Measurements from ENCODE around the gene ARHGAP10. TPM values are rescaled to one million over a fixed set of nuclear protein-coding genes. Genes with fewer than 3 reads are reported as not detected.

Gene ARHGAP10
- total and polyA plus RNA-seq, 2 donors from 2014 or later: 13.4 to 20.3 TPM

GRCh38 chr4:148114436-148114835, 382.5 kb downstream of the ARHGAP10 start:
- no peak for TF ChIP-seq CTCF (IDR thresholded peaks at IDR 0.05; ENCODE audit: borderline replicate concordance, extremely low read depth, insufficient read depth)
- peaks cover 2 to 20% (median 10%) of the 10 kb centered on the region in 3 donors for H3K36me3 ChIP-seq (ENCODE audit: control insufficient read depth in 2 of 3, insufficient read depth in 3 of 3, low read length in 3 of 3)
- intact Hi-C loops (cut with DNase I): no loop called here

GRCh38 chr4:148116264-148116663, 384.4 kb downstream of the ARHGAP10 start:
- Histone ChIP-seq H3K4me3 (ENCODE audit: low read length in 3 of 3) (no peak overlapping the region), H3K27me3 (ENCODE audit: control insufficient read depth, insufficient read depth, low read length) (no peaks in the 10 kb centered on the region), H3K4me1 (ENCODE audit: control insufficient read depth in 2 of 3, insufficient read depth in 2 of 3, low read depth in 1 of 3, low read length in 3 of 3) (no peaks in the 10 kb centered on the region), H3K9me3 (ENCODE audit: control insufficient read depth in 2 of 3, insufficient read depth in 1 of 3, low read length in 3 of 3) (no peaks in the 10 kb centered on the region), H3K27ac (ENCODE audit: low read depth in 2 of 2, low read length in 2 of 2) (no peak overlapping the region), H3K9ac (ENCODE audit: low read length in 3 of 3) (no peak overlapping the region), H3K36me3 (ENCODE audit: control insufficient read depth in 2 of 3, insufficient read depth in 3 of 3, low read length in 3 of 3) (peaks cover 2 to 16% (median 7%) of the 10 kb centered on the region in 3 donors)
- intact Hi-C loops (cut with DNase I): no loop called here
- FAIRE-seq (no peak), DNase-seq (peak in 2 of 5 donors; percentile 40 to 84)
- TF ChIP-seq CTCF (IDR thresholded peaks at IDR 0.05; ENCODE audit: borderline replicate concordance, extremely low read depth, insufficient read depth): no peak

More at GRCh38 chr4:148114436-148114835, 382.5 kb downstream of the ARHGAP10 start:
- Histone ChIP-seq H3K9me3 (ENCODE audit: control insufficient read depth in 2 of 3, insufficient read depth in 1 of 3, low read length in 3 of 3) (no peaks in the 10 kb centered on the region), H3K4me1 (ENCODE audit: control insufficient read depth in 2 of 3, insufficient read depth in 2 of 3, low read depth in 1 of 3, low read length in 3 of 3) (no peaks in the 10 kb centered on the region), H3K27me3 (ENCODE audit: control insufficient read depth, insufficient read depth, low read length) (no peaks in the 10 kb centered on the region), H3K27ac (ENCODE audit: low read depth in 2 of 2, low read length in 2 of 2) (no peak overlapping the region), H3K9ac (ENCODE audit: low read length in 3 of 3) (no peak overlapping the region), H3K4me3 (ENCODE audit: low read length in 3 of 3) (no peak overlapping the region)
- FAIRE-seq (no peak), DNase-seq (no peak)

GRCh38 chr4:148116969-148117368, 385.1 kb downstream of the ARHGAP10 start:
- Histone ChIP-seq H3K4me3 (ENCODE audit: low read length in 3 of 3) (no peak overlapping the region), H3K36me3 (ENCODE audit: control insufficient read depth in 2 of 3, insufficient read depth in 3 of 3, low read length in 3 of 3) (peaks cover 2 to 16% (median 7%) of the 10 kb centered on the region in 3 donors), H3K9me3 (ENCODE audit: control insufficient read depth in 2 of 3, insufficient read depth in 1 of 3, low read length in 3 of 3) (no peaks in the 10 kb centered on the region), H3K9ac (ENCODE audit: low read length in 3 of 3) (no peak overlapping the region), H3K4me1 (ENCODE audit: control insufficient read depth in 2 of 3, insufficient read depth in 2 of 3, low read depth in 1 of 3, low read length in 3 of 3) (no peaks in the 10 kb centered on the region), H3K27me3 (ENCODE audit: control insufficient read depth, insufficient read depth, low read length) (no peaks in the 10 kb centered on the region), H3K27ac (ENCODE audit: low read depth in 2 of 2, low read length in 2 of 2) (no peak overlapping the region)
- DNase-seq (no peak), FAIRE-seq (no peak)
- no peak for TF ChIP-seq CTCF (IDR thresholded peaks at IDR 0.05; ENCODE audit: borderline replicate concordance, extremely low read depth, insufficient read depth)
- intact Hi-C loops (cut with DNase I): no loop called here

- H3K9ac ChIP-seq (ENCODE audit: low read length in 3 of 3): no peak overlapping the region
- H3K36me3 ChIP-seq (ENCODE audit: control insufficient read depth in 2 of 3, insufficient read depth in 3 of 3, low read length in 3 of 3): peaks cover 2 to 16% (median 7%) of the 10 kb centered on the region in 3 donors
- no peaks in the 10 kb centered on the region for H3K27me3 ChIP-seq (ENCODE audit: control insufficient read depth, insufficient read depth, low read length)
- no peaks in the 10 kb centered on the region for H3K4me1 ChIP-seq (ENCODE audit: control insufficient read depth in 2 of 3, insufficient read depth in 2 of 3, low read depth in 1 of 3, low read length in 3 of 3)
- DNase-seq (no peak), FAIRE-seq (no peak)
- intact Hi-C loops (cut with DNase I): no loop called here
- no peak for TF ChIP-seq CTCF (IDR thresholded peaks at IDR 0.05; ENCODE audit: borderline replicate concordance, extremely low read depth, insufficient read depth)
- peaks cover 0 to 3% (median 0%) of the 10 kb centered on the region in 3 donors for H3K9me3 ChIP-seq (ENCODE audit: control insufficient read depth in 2 of 3, insufficient read depth in 1 of 3, low read length in 3 of 3)
- no peak overlapping the region for H3K27ac ChIP-seq (ENCODE audit: low read depth in 2 of 2, low read length in 2 of 2)
- H3K4me3 ChIP-seq (ENCODE audit: low read length in 3 of 3): no peak overlapping the region
Observed at GRCh38 chr4:148118179-148118578, 386.3 kb downstream of the ARHGAP10 start.

Measured in kidney (tissue), 14 donors.